Uterus (tissue), 4 donors: ENCODE measurements around the gene MRPS25. TPM values are rescaled to one million over a fixed set of nuclear protein-coding genes. Genes with fewer than 3 reads are reported as not detected.

Experiments used
- DNase-seq, 2 donors: peaks; one replicate each; pipeline ENCODE4 v3.0.0-alpha.2; 2019 to 2020
- H3K27ac ChIP-seq, 2 donors: fragments of 200-600 bp; sonication (generic); 1 replicate in 1 of 2; 2 replicates in 1 of 2; pipeline ENCODE4 v1.5.1; 2016 to 2018
- H3K27me3 ChIP-seq, 2 donors: fragments of 200-600 bp; sonication (generic); one replicate each; pipeline ENCODE4 v1.5.1; 2018 to 2019; ENCODE audit warnings: control low read depth in 1 of 2
- H3K36me3 ChIP-seq, 2 donors: fragments of 200-600 bp; sonication (generic); one replicate each; pipeline ENCODE4 v1.5.1; 2019; ENCODE audit warnings: control low read depth in 1 of 2
- H3K4me1 ChIP-seq, 2 donors: fragments of 200-600 bp; sonication (generic); one replicate each; pipeline ENCODE4 v1.5.1; 2018 to 2019; ENCODE audit warnings: control low read depth in 1 of 2
- H3K4me3 ChIP-seq, 2 donors: fragments of 200-600 bp; sonication (generic); 1 replicate in 1 of 2; 2 replicates in 1 of 2; pipeline ENCODE4 v1.5.1; 2018 to 2019; ENCODE audit warnings: mild to moderate bottlenecking in 1 of 2
- H3K9me3 ChIP-seq, 2 donors: fragments of 200-600 bp; sonication (generic); one replicate each; pipeline ENCODE4 v1.5.1; 2019; ENCODE audit warnings: control low read depth in 1 of 2
- CTCF ChIP-seq, 4 experiments: fragments of 200-600 bp in 2 of 4; fragments of 450-650 bp in 2 of 4; sonication (generic) in 2 of 4; IDR thresholded peaks; one replicate each; pipeline ENCODE4 v1.5.1; 2016 to 2019; ENCODE audit warnings: antibody characterized with exemption in 4 of 4, mild to moderate bottlenecking in 2 of 4, moderate library complexity in 1 of 4
- POLR2A ChIP-seq, 2 donors: fragments of 450-650 bp; IDR thresholded peaks; one replicate each; pipeline ENCODE4 v1.6.1; 2016; ENCODE audit warnings: antibody characterized with exemption in 2 of 2, mild to moderate bottlenecking in 1 of 2, moderate library complexity in 1 of 2
- intact Hi-C: fragments of 100-400 bp; cut with DNase I; formaldehyde crosslinking; loops from one replicate; pipeline ENCODE4 v1.15.1; 2023; ENCODE audit warnings: low total_unique reads
- total RNA-seq, 4 donors: library from RNA; depleted of rRNA in 3 of 4; stranded (reverse); fragments of >200 nt in 3 of 4; gene quantifications; one replicate each; pipeline versions ENCODE4 v1.1.0 to v1.2.4, GENCODE V29; 2014 to 2023
- donor health status: DM: yes; HTN: yes; CAD: no.

MRPS25 gene
- total RNA-seq, 4 donors from 2014 or later = 6.2 to 49.8 (median 18.6) TPM

- intact Hi-C loops = no loop called here
- H3K27ac ChIP-seq = peak overlapping the region; percentile 80 to 87
Observed at GRCh38 chr3:15099364-15100098, 34.4 kb upstream of the MRPS25 start.

GRCh38 chr3:15098503-15099363 is 33.6 kb upstream of the MRPS25 start, which contains the start of gene RBSN:
RBSN (minus strand) TSS chr3:15099148; CDS start chr3:15096120, 3,028 bp downstream.
- intact Hi-C loops = no loop called here
- Histone ChIP-seq H3K4me1 (no peaks in the 10 kb centered on the region), H3K4me3 (peak within 1 kb of the TSS; percentile 76 to 81), H3K27ac (peak within 1 kb of the TSS; percentile 80 to 87), H3K27me3 (no peaks in the 10 kb centered on the region), H3K36me3 (no peaks in the 10 kb centered on the region), H3K9me3 (no peaks in the 10 kb centered on the region)
- TF ChIP-seq POLR2A (IDR thresholded peaks at IDR 0.05) = peak; percentile 65 to 78
- peak in 2 of 4 experiments; percentile 8 to 39 for TF ChIP-seq CTCF (IDR thresholded peaks at IDR 0.05)
- DNase-seq = peak; percentile 91 to 95

More at GRCh38 chr3:15099364-15100098, 34.4 kb upstream of the MRPS25 start:
- TF ChIP-seq POLR2A (IDR thresholded peaks at IDR 0.05) (no peak), CTCF (IDR thresholded peaks at IDR 0.05) (no peak)
- peak in 1 of 2 donors; percentile 17 for DNase-seq
- H3K4me1 ChIP-seq = no peaks in the 10 kb centered on the region
- H3K4me3 ChIP-seq = peak overlapping the region; percentile 76 to 81
- no peaks in the 10 kb centered on the region for H3K27me3 ChIP-seq
- H3K9me3 ChIP-seq = no peaks in the 10 kb centered on the region
- H3K36me3 ChIP-seq = no peaks in the 10 kb centered on the region

GRCh38 chr3:15097891-15098290 is 32.8 kb upstream of the MRPS25 start:
- no peaks in the 10 kb centered on the region for H3K27me3 ChIP-seq
- peak overlapping the region in 1 of 2 donors; percentile 81 for H3K4me3 ChIP-seq
- no peak for DNase-seq
- H3K36me3 ChIP-seq = no peaks in the 10 kb centered on the region
- no peaks in the 10 kb centered on the region for H3K4me1 ChIP-seq
- no peak for TF ChIP-seq POLR2A (IDR thresholded peaks at IDR 0.05)
- no peak for TF ChIP-seq CTCF (IDR thresholded peaks at IDR 0.05)
- no peak overlapping the region for H3K27ac ChIP-seq
- intact Hi-C loops = no loop called here
- H3K9me3 ChIP-seq = no peaks in the 10 kb centered on the region

GRCh38 chr3:15096046-15096445 is 30.9 kb upstream of the MRPS25 start:
- DNase-seq = no peak
- Histone ChIP-seq H3K27me3 (no peaks in the 10 kb centered on the region), H3K4me1 (no peaks in the 10 kb centered on the region), H3K36me3 (no peaks in the 10 kb centered on the region), H3K9me3 (no peaks in the 10 kb centered on the region), H3K4me3 (no peak overlapping the region), H3K27ac (no peak overlapping the region)
- TF ChIP-seq POLR2A (IDR thresholded peaks at IDR 0.05) = no peak
- no peak for TF ChIP-seq CTCF (IDR thresholded peaks at IDR 0.05)
- intact Hi-C loops = no loop called here
